Fibroblast of mammary gland (primary cell): ENCODE measurements around the gene ST6GALNAC3.
"Not testable (repeated sequence)": the region's sequence is repeated elsewhere in the genome, so short reads cannot be mapped to it uniquely, and the experiment has no call there.

ENCODE experiments used
- DNase-seq: peaks from one replicate; pipeline ENCODE4 v3.0.0-alpha.2; 2010; ENCODE audit warnings: low read depth
- H3K4me3 ChIP-seq: 2 replicates; pipeline ENCODE4 v1.5.1; 2011; ENCODE audit warnings: low read depth, mild to moderate bottlenecking, low read length, moderate library complexity; ENCODE audit not compliant: control insufficient read depth
- CTCF ChIP-seq: conservative IDR thresholded peaks from 2 replicates; pipeline ENCODE4 v1.5.1; 2011; ENCODE audit warnings: low read depth, low read length, inconsistent platforms; ENCODE audit not compliant: control insufficient read depth, insufficient read depth

Gene ST6GALNAC3

GRCh38 chr1:76640092-76640491 lies 565.5 kb downstream of the ST6GALNAC3 start:
- no peak overlapping the region for H3K4me3 ChIP-seq
- no peak for TF ChIP-seq CTCF
- DNase-seq: peak; percentile 64

- TF ChIP-seq CTCF: no peak
- DNase-seq: no peak
- no peak overlapping the region for H3K4me3 ChIP-seq
These were observed 566.2 kb downstream of the ST6GALNAC3 start for GRCh38 chr1:76640723-76641122.

GRCh38 chr1:76644139-76644538 lies 569.6 kb downstream of the ST6GALNAC3 start:
- no peak overlapping the region for H3K4me3 ChIP-seq
- no peak for DNase-seq
- no peak for TF ChIP-seq CTCF

GRCh38 chr1:76652860-76653259 lies 578.3 kb downstream of the ST6GALNAC3 start:
- not testable (repeated sequence) for H3K4me3 ChIP-seq, DNase-seq

GRCh38 chr1:76657623-76658022 lies 583.1 kb downstream of the ST6GALNAC3 start:
- no peak for TF ChIP-seq CTCF
- DNase-seq: no peak
- H3K4me3 ChIP-seq: no peak overlapping the region

GRCh38 chr1:76659171-76659940 lies 584.8 kb downstream of the ST6GALNAC3 start:
- peak; percentile 12 for DNase-seq
- H3K4me3 ChIP-seq: no peak overlapping the region
- no peak for TF ChIP-seq CTCF

GRCh38 chr1:76661531-76661930 lies 587.0 kb downstream of the ST6GALNAC3 start:
- TF ChIP-seq CTCF: no peak
- H3K4me3 ChIP-seq: no peak overlapping the region
- DNase-seq: no peak
